ENCODE measurements around the gene PPIC.

The PPIC gene

DNA sequence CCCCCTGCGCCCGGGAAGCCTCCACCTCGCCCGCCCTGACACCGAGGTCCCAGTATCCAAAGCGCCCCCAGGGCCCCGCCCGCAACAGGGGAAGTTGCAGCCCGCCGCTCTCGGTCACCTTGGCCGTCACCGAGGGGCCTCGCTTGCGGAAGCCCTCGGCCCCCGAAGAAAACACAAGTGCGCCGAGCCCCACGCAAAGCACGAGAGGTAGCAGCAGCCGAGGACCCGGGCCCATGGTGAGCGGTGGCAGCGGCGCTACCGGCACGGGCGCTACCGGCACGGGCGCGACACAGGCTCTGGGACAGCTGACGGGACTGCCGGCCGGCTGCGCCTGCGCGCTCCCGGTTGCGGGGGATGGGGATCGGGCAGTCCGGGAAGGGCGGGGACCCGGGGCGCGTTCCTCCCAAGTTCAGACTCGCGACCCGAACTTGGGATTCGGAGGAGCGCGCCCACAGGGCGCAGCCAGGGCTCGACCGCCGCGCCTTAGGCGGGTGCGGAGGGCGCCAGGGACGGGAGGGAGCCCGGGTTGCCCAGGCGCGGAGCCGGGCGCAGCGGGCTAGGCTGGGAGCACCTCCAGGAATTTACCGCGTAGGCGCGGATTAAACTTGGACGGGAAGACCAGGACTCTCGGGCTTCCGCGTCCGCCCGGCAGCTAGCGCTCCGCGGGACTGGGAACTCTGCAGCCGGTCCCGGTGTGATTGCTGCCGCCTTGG is at the start of gene PPIC:
Gene PPIC, minus strand, starts transcription at position 335 of the 713 bp plus-strand sequence. Its CDS starts 100 bp downstream, at position 235.
- peak; percentile 27 for DNase-seq

DNA sequence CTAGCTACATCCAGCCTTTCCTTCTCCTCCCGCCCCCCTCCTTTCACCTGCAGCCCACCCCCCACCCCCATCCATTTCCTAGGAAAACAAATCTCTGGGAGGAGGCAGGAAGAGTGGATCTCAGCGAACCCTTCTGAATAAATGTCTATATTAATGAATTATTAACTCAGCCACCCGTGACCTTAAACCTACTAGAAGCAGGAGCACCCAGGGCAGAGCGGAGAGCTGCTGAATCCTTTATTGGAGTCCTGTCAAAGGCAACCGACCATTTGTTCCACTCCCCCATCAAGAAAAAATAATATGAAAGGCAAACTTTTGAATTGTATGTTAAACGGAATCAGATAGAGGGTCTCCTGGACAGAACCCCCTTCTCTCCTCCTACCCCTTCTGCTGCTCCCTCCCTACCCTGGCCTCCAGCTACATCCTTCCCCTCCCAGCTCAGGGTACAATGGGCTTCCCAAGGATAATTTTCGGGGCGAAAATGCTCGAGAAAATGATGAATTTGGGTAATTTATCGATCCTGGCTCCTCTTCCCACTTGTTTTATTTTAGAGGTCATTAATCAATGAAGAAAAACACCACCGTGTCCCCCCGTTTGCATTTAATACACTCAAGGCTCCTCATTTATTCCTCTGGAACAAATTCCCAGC is 49.2 kb upstream of the PPIC start:
- DNase-seq = no peak

DNA sequence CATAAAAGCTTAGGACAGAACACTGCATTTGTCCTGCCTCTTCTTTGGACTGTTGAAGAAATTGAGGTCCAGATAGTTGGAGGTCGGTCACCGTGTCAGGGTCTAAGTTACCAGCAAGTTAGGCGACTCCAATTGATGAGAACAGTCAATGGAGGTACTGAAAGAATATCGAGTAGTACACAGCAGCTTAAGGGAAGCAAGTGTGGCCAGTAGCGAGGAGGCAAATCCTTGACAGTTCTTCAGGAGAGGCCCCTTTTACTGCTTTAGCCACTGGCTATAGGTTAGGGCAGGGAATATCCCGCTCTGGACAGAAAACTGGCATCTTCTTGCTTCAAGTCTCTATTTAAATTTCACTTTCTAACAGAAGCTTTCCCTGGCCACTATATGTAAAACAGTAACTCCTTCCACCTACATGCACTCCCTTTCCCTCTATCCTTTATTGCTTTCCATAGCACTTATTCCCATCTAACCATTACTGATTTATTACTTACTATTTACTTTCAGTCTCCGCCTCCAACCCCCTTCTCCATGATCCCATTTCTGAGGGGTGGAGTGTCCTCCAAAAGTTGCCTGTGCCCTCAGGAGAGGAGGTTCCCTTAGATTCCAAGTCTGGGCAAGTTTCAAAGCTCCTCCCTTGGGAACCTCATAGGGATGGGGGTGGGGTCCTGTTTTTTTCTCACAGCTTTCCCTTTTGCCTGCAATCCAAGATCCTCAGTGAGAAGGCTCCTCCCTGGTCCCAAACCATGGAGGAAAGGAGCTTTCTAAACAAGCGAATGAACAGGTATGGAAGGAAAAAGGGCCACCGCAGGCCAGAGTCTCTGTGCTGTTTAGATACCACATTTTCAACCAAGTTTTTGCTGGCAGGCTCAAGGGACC is 48.4 kb upstream of the PPIC start:
- no peak for DNase-seq

DNA sequence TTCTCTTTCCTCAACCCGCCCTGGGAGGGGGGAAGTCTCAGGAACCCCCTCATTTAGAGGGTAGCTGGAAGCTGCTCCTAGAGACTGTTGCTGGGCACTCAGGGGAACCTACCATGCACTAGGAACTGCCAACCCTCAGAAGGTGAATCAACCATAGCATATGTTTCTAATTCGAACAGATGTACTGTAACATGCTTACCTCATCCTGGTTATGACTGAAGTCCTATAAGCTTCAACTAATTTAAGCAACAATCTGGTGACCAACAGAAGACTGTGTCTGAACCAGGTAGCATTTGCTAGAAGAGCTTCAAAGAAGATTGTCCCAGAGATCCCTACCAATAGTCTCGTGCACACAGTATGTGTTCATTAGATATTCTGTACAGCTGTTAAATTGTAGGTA is 46.8 kb upstream of the PPIC start:
- DNase-seq = no peak

DNA sequence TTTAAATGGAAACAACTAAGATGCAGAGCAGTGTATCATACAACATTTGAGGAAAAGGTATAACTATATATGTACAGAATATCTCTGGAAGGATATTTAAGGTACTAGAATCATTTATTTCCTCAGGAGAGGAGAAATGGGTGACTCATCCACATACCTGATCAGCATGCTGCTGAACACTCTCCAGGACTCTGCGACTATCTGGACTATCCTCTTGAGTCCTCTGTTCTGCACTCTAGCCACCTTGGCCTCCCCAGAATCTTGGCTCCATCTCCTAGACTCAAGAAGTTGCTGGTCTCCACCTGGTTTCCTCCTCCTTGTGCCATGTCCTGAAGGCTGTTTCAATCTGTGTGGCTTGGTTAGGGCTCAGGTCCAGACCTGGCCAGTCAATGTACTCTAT is 43.7 kb upstream of the PPIC start:
- no peak for DNase-seq

DNA sequence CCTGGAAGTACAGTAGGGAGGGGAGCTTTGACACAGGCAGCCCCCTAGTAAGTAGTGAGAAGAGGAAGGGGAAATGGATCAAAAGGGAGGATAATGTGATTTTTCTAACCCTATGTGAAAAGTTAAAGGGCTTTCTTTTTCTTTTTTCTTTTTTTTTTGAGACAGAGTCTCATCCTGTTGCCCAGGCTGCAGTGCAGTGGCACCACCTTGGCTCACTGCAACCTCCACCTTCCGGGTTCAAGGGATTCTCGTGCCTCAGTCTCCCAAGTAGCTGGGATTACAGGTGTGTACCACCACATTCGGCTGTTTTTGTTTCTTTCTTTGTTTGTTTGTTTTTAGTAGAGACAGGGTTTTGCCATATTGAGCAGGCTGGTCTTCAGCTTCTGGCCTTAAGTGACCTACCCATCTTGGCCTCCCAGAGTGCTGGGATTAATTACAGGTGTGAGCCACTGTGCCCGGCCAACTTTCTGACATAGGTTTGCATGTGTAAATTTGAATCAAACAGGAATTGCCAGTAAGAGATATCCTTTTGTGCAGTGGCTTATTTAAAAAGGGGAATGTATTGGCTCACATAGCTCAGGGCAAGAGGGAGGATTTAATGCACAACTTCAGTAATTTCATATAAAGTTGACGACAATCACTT is 39.1 kb upstream of the PPIC start:
- no peak for DNase-seq

DNA sequence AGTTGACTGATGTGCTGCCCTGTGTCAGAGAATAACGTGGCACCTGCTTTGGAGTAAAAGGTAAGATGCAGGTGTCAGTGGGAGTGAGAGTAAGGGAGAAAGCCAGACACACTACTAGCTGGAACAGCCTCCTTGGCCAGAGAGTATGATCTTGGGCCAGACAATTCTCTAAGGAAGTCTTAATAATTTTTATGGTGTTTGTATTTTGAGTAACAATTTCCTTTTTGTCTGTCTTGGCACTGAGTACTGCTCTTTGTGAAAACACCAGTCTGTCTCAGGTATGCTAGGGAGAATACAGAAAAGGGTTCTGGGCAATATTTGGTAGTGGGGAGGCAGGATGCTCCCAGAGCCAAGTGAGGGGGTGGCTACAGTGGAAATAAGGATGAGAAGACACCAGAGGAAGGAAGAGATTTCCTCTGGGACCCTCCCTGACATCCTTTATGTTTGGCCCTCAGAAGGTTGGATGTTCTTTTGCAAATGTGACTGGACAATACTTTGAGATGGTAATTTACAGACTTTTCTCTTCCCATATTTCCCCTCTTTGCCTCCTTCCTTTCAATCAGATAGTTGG is 31.9 kb upstream of the PPIC start:
- DNase-seq = no peak

DNA sequence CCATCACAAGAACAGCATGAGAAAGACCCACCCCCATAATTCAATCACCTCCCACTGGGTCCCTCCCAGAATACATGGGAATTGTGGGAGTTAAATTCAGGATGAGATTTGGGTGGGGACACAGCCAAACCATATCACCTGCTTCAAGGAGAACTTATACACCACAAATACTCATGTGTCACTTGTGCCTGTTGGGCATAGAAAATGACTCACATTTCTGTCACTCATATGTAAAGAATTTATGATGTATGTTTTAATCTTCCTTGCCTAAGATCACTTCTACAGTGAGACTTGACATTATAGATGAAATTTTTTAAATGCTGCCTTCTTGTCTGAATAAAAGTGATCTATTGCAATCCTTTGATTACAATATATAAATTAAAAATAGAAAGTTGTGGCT is 29.5 kb upstream of the PPIC start:
- DNase-seq = no peak

DNA sequence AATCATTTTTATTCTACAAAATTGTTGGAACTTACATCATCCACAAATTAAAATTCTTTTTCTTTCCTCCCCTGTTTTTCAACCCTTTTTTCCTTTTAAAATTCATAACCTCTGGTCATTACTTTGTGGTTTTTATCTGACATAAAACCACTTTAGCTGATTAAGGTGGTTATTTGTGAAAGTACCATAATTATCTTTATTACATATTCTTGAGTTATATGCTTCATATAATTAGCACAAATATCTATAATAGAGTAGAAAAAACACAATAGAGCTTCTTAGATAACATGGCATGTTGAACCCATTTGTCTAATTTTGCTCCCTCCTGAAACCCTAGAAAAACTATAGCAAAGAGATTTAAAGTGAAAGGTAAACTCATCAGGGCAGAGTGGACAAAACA is 22.9 kb upstream of the PPIC start:
- no peak for DNase-seq

DNA sequence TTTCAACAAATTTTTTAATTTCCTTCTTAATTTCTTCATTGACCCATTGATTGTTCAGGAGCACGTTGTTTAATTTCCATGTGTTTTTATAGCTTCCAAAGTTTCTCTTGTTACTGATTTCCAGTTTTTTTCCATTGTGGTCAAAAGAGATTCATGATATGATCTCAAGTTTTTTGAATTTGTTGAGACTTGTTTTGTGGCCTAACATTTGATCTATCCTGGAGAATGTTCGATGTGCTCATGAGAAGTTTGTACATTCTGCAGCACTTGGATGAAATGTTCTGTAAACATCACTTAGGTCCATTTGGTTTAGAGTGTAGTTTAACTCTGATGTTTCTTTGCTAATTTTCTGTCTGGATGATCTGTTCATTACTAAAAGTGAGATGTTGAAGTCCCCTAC is 14.7 kb upstream of the PPIC start:
- DNase-seq = no peak

DNA sequence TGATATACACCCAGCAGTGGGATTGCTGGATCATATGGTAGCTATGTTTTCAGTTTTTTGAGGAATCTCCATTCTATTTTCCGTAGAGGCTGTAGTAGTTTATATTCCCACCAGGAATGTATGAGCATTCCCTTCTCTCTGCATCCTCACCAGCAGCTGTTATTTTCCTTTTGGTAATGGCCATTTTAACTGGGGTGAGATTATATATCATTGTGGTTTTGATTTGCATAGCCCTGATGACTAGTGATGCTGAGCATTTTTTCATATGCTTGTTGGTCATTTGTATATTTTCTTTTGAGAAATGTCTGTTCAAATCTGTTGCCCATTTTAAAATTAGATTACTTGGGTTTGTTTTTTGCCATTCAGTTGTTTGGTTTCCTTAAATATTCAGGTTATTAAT is 11.2 kb upstream of the PPIC start:
- DNase-seq = no peak

DNA sequence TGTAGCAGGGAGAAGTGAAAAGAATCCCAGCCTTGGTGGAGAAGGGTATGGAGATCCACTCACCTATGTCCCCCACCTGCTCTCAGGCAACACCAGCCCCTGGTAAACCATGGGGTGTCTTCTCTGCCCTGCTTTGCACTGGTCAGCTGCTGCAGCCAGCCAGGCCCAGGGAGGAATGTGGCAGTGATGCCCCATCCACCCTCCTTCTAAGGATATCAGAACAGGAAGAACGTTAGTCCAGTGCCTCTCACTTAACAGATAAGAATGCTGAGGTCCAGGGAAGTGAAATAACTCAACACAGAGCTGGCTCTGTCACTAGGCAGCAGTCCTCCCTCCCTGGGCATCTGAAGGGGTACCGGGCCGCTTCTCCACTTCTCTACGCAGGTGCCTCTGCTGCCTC is 9.7 kb upstream of the PPIC start:
- no peak for DNase-seq

DNA sequence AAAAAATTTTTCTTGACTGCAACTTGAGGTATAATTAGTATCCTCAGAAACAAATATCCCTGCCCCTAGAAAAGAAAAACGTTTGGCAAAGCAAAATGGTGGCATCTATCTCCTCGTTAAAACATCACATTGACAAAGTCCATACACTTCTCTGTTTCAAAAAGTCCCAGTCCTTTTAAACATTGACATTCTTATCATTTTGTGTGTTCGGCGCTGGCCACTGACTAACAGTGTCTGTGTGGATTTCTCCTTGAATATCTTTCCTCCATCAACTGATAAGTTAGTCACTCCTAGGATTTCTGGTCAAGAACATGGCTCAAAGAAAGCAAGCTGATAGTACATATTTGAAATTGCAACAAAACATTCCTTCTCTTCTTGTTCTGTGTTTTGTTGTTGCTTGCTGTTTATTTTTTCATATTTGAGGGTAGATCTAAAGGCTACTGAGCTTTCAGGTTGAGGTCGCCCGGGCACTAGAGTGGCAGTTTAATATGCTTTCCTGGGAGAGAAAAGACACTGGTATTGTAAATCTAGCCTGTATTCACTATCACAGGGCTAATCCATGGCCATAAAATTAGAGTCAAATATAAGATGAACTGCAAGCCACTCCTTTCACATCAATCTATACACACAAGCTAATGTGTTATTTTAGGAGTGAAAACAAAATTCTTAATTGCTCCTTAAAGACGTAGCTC is 8.5 kb upstream of the PPIC start:
- DNase-seq = no peak

DNA sequence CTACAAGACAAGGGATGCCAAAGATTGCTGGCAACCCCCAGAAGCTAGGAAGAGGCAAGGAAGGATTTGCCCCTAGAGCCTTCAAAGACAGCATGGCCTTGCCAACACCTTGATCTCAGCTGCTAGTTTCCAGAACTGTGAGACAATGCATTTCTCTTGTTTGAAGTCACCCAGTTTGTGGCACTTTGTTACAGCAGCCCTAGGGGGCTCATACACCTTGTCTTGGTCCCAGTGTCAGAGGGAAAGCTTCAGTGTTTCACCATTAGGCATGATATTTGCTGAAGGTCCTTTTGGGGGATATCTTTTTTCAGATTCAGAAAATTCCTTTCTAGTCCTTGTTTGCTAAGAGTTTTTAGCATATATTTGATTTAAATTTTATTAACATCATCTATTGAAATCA is 3.1 kb upstream of the PPIC start:
- DNase-seq = no peak

DNA sequence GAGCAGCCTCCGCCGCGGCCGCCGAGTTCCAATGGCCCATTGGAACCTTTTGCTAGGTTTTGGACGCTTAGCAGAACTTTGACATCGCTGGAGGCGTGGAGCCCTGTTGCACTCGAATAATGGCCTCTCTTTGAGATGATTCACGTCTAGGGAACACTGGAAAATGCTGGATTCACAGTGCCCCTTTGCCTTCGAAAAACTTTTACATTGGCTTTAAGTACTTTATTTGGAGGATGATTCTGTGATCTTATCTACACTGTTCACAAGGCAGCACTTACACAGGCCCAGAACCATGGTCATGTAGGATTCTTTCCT is 536 bp upstream of the PPIC start:
- no peak for DNase-seq

DNA sequence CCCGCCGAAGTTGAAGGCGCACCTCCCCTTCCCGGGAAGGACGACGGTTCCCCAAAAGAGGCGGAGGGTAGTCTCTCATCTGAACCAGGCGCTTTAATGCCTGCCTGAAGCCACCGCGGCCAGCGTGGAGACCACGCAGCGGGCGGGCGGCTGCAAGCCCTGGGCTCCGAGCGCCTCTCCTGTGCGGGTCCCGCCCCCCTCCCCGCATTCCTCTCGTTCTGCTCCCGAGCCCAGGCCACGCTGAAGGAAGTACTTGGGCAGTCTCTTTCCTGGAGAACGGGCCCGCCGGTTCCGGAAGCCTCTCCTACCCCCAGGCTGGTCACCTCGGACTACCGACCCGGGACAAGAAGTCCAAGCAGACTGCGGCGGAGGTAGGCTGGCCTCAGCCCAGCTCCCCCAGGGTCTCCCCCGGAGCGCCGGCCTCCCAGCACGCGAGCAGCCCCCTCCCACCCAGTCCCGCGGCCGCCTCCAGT is 571 bp downstream of the PPIC start:
- no peak for DNase-seq

DNA sequence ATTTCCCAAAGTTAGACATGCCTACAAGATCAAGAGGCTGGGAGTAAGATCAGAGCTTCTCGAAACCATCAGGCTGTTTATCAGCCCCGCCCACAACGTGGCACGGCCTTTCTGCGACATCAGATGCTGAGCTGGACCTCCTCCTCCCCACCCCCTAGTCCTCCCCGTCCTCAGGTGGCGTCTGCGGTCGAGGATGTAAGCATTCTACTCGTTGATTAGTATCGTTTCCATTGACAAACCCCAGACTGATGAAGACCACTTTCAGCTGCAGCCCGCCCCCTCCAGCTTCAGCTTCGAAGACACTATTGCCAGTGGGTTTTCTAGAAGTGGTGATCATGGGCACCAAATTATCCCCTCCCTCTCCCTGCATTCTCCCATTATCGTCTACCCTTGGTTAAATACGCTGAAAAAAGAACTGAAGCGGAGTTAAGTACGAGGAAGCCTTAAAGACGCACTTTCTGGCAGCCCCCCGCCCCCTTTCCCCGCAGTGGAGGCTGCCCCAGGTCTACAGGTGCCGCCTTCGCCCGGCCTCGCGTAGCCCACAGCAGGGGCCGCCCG is 1.1 kb downstream of the PPIC start:
- peak; percentile 33 for DNase-seq

DNA sequence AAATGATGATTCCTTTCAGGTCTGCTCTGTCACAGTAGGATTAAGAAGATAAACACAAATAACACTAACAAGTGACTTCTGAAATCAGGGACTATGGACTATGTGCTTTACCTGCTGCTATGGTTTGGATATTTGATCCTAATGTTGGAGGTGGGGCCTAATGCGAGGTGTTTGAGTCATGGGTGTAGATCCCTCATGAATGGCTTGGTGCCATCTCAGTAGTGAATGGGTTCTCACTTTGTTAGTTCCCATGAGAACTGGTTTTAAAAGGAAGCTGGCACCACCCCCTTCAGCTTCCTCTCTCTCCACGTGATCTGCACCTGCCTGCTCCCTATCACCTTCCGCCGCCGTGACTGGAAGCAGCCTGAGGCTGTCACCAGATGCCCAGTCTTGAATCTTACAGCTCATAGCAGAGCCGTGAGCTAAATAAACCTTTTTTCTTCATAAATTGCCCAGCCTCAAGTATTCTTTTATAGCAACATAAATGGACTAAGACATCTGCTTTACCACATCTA is 3.3 kb downstream of the PPIC start:
- DNase-seq = no peak

DNA sequence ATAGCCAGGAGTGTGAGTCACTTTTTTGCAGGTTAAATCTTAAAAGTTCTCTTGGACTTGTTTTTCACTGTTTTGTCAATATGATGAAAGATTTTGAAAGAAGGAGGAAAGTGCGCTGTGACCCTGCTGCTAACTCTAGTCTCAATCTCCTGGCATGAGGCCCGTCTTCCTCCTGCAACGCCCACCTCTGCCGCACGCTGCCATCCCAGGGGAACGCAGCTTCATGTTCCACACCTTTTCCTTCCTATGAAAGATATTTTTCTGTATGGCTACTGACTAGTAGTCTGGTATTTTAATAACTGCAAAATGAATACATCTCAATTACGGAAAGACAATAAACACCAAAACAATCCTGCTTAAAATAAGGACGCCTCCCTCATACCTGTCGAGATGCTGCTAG is 8.3 kb downstream of the PPIC start:
- no peak for DNase-seq

DNA sequence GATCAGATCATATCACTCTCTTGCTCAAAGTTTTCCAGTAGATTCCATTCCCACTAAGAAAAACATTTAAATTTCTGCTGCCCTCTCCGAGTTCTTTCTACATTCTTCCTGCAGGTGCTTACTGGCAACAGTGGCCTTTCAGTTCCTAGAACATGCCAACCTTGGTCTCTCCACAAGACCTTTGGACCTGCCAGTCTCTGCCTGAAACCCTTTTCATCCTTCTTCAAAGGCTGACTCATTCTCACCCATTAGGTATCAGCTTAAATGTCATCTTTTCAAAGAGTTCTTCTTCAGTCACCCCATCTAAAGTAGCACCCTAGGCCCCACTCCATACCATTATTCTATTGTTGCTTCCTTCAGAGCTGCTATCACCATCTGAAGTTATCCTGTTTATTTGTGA is 21.8 kb downstream of the PPIC start:
- no peak for DNase-seq

DNA sequence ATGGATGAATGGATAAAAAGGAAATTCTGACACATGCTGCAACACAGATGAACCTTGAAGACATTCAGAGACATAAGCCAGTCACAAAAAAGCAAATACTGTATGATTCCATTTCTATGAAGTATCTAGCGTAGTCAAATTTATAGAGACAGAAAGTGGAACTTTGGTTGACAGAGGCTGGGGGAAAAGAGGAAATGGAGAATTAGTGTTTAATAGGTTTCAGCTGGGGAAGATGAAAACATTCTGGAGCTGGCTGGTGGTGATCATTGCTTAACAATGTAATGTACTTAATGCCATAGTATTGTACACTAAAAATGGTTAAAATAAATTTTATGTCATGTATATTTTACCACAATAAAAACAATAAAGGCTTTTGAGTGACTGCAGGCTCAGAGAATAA is 24.2 kb downstream of the PPIC start:
- no peak for DNase-seq

DNA sequence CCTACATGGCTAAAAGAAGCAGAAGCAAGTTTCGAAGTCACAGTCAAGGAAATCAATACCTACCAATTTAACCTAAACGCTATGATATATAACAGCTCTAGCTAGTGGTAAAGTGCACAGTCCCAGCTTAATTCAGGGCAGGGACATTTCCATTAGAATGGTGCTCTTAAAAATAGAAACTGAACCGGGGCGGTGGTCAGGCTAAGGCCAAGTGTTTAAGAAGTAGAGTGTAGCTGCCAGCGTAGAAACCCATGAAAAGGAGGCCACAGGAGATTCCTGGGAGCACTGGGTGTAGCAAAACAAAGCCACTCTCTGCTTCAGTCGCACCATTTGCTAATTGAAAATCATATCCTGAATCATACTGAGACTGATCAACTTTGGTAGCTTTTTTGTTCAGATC is 28.8 kb downstream of the PPIC start:
- no peak for DNase-seq

All from NCI-H1048 (cell line).